HEK293 (cell line): Measurements from ENCODE around the gene DLX4.

Source experiments
- EGR2 ChIP-seq: fragments of 450-650 bp; formaldehyde crosslinking; IDR thresholded peaks from 2 replicates; pipeline ENCODE4 v1.5.1; 2016; ENCODE audit warnings: low read depth, missing biosample characterization, missing genetic modification characterization
- WT1 ChIP-seq: fragments of 450-650 bp; formaldehyde crosslinking; IDR thresholded peaks from 2 replicates; pipeline ENCODE4 v1.5.1; 2016; ENCODE audit warnings: missing biosample characterization, missing genetic modification characterization
- ZFHX2 ChIP-seq: fragments of 450-650 bp; formaldehyde crosslinking; conservative IDR thresholded peaks from 2 replicates; pipeline ENCODE4 v1.5.1; 2016; ENCODE audit warnings: missing biosample characterization, missing genetic modification characterization
- ZFP37 ChIP-seq: fragments of 450-650 bp; formaldehyde crosslinking; IDR thresholded peaks from 2 replicates; pipeline ENCODE4 v1.5.1; 2016; ENCODE audit warnings: missing biosample characterization, missing genetic modification characterization
- ZFP69B ChIP-seq: fragments of 450-650 bp; formaldehyde crosslinking; IDR thresholded peaks from 2 replicates; pipeline ENCODE4 v1.5.1; 2016; ENCODE audit warnings: missing biosample characterization, missing genetic modification characterization
- ZNF221 ChIP-seq: fragments of 450-650 bp; formaldehyde crosslinking; IDR thresholded peaks from 2 replicates; pipeline ENCODE4 v1.5.1; 2017; ENCODE audit warnings: missing biosample characterization, missing genetic modification characterization, borderline replicate concordance
- ZNF239 ChIP-seq: fragments of 450-650 bp; formaldehyde crosslinking; IDR thresholded peaks from 2 replicates; pipeline ENCODE4 v1.5.1; 2016; ENCODE audit warnings: missing biosample characterization, missing genetic modification characterization
- ZNF274 ChIP-seq, 2 experiments: fragments of 200-500 bp in 1 of 2; fragments of 450-650 bp in 1 of 2; sonication (Bioruptor generic) in 1 of 2; formaldehyde crosslinking in 1 of 2; IDR thresholded peaks; 2 replicates each; pipeline versions ENCODE4 v1.5.1 to v1.6.1; 2014 to 2016; ENCODE audit warnings: borderline replicate concordance in 1 of 2, inconsistent platforms in 1 of 2, low read length in 1 of 2, missing biosample characterization in 1 of 2, missing genetic modification characterization in 1 of 2
- ZNF302 ChIP-seq: fragments of 450-650 bp; formaldehyde crosslinking; IDR thresholded peaks from 2 replicates; pipeline ENCODE4 v1.5.1; 2016; ENCODE audit warnings: missing biosample characterization, missing genetic modification characterization, low read depth
- ZNF394 ChIP-seq: fragments of 450-650 bp; formaldehyde crosslinking; IDR thresholded peaks from 2 replicates; pipeline ENCODE4 v1.5.1; 2016; ENCODE audit warnings: missing biosample characterization, missing genetic modification characterization, mild to moderate bottlenecking, moderate library complexity, borderline replicate concordance
- ZNF416 ChIP-seq: fragments of 450-650 bp; formaldehyde crosslinking; IDR thresholded peaks from 2 replicates; pipeline ENCODE4 v1.5.1; 2016; ENCODE audit warnings: missing biosample characterization, missing genetic modification characterization
- ZNF549 ChIP-seq: fragments of 450-650 bp; IDR thresholded peaks from 2 replicates; pipeline ENCODE4 v1.5.1; 2018; ENCODE audit warnings: missing biosample characterization, missing genetic modification characterization, mild to moderate bottlenecking, inconsistent platforms, moderate library complexity
- ZNF837 ChIP-seq: fragments of 450-650 bp; formaldehyde crosslinking; IDR thresholded peaks from 2 replicates; pipeline ENCODE4 v1.5.1; 2016; ENCODE audit warnings: missing biosample characterization, missing genetic modification characterization
- TF ChIP-seq, protein P1 (sequence below): fragments of 450-650 bp; formaldehyde crosslinking; IDR thresholded peaks from 2 replicates; pipeline ENCODE4 v1.5.1; 2016; ENCODE audit warnings: missing biosample characterization, missing genetic modification characterization
- TF ChIP-seq, protein P2 (sequence below): fragments of 450-650 bp; formaldehyde crosslinking; IDR thresholded peaks from 2 replicates; pipeline ENCODE4; 2016; ENCODE audit warnings: missing biosample characterization, missing genetic modification characterization
- TF ChIP-seq, protein P3 (sequence below): fragments of 450-650 bp; formaldehyde crosslinking; conservative IDR thresholded peaks from 2 replicates; pipeline ENCODE4 v1.5.1; 2016; ENCODE audit warnings: low read depth, missing biosample characterization, missing genetic modification characterization
- TF ChIP-seq, protein P4 (sequence below): fragments of 450-650 bp; formaldehyde crosslinking; IDR thresholded peaks from 2 replicates; pipeline ENCODE4 v1.5.1; 2017; ENCODE audit warnings: missing biosample characterization, missing genetic modification characterization
- TF ChIP-seq, protein P5 (sequence below): fragments of 450-650 bp; formaldehyde crosslinking; IDR thresholded peaks from 2 replicates; pipeline ENCODE4 v1.5.1; 2016; ENCODE audit warnings: missing biosample characterization, missing genetic modification characterization

DLX4 gene

DNA sequence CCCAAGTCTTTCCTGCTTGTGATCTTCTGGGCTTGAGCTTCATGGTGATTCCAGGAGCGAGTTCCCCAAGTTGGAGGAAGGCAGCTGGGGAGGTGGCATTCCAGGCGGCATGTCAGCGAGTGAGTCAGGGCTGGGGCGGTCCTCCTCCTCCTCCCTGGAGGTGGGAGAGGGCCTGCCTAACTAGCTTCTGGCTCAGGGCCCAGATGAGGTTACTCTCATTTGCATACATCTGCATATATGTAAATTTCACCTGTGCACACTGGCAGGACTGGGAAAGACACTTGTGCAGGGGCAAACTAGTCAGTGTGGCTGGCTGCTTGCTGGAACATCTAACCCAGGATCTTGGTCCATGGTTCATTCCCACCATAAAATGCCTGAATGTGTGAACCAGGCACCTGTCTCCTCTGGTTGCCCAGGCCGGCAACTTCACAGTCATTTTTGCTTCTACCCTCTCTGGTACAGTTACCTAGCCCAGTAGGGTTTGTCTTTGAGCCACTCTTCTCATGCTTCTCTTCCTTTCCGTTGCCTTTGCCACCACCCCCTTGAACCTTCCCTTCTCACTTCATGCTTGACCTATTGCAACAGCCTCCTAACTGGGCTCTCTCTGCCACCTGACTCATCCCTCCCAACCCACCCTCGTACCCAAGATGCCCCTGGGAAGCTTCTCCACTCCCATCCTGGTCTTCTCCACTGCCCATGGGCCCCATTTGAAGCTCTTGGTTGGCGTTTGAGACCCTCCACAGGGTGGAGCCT, 9.6 kb upstream of the DLX4 start (continued):
- TF ChIP-seq, protein P1, sequence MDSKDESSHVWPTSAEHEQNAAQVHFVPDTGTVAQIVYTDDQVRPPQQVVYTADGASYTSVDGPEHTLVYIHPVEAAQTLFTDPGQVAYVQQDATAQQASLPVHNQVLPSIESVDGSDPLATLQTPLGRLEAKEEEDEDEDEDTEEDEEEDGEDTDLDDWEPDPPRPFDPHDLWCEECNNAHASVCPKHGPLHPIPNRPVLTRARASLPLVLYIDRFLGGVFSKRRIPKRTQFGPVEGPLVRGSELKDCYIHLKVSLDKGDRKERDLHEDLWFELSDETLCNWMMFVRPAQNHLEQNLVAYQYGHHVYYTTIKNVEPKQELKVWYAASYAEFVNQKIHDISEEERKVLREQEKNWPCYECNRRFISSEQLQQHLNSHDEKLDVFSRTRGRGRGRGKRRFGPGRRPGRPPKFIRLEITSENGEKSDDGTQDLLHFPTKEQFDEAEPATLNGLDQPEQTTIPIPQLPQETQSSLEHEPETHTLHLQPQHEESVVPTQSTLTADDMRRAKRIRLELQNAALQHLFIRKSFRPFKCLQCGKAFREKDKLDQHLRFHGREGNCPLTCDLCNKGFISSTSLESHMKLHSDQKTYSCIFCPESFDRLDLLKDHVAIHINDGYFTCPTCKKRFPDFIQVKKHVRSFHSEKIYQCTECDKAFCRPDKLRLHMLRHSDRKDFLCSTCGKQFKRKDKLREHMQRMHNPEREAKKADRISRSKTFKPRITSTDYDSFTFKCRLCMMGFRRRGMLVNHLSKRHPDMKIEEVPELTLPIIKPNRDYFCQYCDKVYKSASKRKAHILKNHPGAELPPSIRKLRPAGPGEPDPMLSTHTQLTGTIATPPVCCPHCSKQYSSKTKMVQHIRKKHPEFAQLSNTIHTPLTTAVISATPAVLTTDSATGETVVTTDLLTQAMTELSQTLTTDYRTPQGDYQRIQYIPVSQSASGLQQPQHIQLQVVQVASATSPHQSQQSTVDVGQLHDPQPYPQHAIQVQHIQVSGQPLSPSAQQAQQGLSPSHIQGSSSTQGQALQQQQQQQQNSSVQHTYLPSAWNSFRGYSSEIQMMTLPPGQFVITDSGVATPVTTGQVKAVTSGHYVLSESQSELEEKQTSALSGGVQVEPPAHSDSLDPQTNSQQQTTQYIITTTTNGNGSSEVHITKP (tag by site-specific recombination): peak; percentile 64
- TF ChIP-seq ZNF302 (tag by site-specific recombination) (no peak), ZNF416 (tag by site-specific recombination) (no peak), ZNF394 (tag by site-specific recombination) (no peak), EGR2 (tag by site-specific recombination) (peak; percentile 51), ZNF837 (tag by site-specific recombination) (no peak), ZFP69B (tag by site-specific recombination) (no peak), ZNF221 (tag by site-specific recombination) (no peak), WT1 (peak; percentile 38; the same call in 1 of the 2 replicates), ZNF274 (IDR thresholded peaks at IDR 0.05; ENCODE audit: low read length) (no peak), ZNF274 (tag by site-specific recombination; IDR thresholded peaks at IDR 0.05; ENCODE audit: borderline replicate concordance) (no peak), ZFHX2 (tag by site-specific recombination) (peak; percentile 67), ZNF549 (tag by site-specific recombination) (no peak), ZFP37 (tag by site-specific recombination) (no peak), ZNF239 (no peak)
- TF ChIP-seq, protein P2, sequence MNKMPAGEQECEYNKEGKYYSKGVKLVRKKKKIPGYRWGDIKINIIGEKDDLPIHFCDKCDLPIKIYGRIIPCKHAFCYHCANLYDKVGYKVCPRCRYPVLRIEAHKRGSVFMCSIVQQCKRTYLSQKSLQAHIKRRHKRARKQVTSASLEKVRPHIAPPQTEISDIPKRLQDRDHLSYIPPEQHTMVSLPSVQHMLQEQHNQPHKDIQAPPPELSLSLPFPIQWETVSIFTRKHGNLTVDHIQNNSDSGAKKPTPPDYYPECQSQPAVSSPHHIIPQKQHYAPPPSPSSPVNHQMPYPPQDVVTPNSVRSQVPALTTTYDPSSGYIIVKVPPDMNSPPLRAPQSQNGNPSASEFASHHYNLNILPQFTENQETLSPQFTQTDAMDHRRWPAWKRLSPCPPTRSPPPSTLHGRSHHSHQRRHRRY (tag by site-specific recombination): no peak
- TF ChIP-seq, protein P3, sequence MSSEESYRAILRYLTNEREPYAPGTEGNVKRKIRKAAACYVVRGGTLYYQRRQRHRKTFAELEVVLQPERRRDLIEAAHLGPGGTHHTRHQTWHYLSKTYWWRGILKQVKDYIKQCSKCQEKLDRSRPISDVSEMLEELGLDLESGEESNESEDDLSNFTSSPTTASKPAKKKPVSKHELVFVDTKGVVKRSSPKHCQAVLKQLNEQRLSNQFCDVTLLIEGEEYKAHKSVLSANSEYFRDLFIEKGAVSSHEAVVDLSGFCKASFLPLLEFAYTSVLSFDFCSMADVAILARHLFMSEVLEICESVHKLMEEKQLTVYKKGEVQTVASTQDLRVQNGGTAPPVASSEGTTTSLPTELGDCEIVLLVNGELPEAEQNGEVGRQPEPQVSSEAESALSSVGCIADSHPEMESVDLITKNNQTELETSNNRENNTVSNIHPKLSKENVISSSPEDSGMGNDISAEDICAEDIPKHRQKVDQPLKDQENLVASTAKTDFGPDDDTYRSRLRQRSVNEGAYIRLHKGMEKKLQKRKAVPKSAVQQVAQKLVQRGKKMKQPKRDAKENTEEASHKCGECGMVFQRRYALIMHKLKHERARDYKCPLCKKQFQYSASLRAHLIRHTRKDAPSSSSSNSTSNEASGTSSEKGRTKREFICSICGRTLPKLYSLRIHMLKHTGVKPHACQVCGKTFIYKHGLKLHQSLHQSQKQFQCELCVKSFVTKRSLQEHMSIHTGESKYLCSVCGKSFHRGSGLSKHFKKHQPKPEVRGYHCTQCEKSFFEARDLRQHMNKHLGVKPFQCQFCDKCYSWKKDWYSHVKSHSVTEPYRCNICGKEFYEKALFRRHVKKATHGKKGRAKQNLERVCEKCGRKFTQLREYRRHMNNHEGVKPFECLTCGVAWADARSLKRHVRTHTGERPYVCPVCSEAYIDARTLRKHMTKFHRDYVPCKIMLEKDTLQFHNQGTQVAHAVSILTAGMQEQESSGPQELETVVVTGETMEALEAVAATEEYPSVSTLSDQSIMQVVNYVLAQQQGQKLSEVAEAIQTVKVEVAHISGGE (tag by site-specific recombination): no peak
- TF ChIP-seq, protein P4, sequence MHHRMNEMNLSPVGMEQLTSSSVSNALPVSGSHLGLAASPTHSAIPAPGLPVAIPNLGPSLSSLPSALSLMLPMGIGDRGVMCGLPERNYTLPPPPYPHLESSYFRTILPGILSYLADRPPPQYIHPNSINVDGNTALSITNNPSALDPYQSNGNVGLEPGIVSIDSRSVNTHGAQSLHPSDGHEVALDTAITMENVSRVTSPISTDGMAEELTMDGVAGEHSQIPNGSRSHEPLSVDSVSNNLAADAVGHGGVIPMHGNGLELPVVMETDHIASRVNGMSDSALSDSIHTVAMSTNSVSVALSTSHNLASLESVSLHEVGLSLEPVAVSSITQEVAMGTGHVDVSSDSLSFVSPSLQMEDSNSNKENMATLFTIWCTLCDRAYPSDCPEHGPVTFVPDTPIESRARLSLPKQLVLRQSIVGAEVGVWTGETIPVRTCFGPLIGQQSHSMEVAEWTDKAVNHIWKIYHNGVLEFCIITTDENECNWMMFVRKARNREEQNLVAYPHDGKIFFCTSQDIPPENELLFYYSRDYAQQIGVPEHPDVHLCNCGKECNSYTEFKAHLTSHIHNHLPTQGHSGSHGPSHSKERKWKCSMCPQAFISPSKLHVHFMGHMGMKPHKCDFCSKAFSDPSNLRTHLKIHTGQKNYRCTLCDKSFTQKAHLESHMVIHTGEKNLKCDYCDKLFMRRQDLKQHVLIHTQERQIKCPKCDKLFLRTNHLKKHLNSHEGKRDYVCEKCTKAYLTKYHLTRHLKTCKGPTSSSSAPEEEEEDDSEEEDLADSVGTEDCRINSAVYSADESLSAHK (tag by site-specific recombination): no peak
- TF ChIP-seq, protein P5, sequence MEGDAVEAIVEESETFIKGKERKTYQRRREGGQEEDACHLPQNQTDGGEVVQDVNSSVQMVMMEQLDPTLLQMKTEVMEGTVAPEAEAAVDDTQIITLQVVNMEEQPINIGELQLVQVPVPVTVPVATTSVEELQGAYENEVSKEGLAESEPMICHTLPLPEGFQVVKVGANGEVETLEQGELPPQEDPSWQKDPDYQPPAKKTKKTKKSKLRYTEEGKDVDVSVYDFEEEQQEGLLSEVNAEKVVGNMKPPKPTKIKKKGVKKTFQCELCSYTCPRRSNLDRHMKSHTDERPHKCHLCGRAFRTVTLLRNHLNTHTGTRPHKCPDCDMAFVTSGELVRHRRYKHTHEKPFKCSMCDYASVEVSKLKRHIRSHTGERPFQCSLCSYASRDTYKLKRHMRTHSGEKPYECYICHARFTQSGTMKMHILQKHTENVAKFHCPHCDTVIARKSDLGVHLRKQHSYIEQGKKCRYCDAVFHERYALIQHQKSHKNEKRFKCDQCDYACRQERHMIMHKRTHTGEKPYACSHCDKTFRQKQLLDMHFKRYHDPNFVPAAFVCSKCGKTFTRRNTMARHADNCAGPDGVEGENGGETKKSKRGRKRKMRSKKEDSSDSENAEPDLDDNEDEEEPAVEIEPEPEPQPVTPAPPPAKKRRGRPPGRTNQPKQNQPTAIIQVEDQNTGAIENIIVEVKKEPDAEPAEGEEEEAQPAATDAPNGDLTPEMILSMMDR (tag by site-specific recombination): no peak
